ENCODE results near the gene PHACTR1.
A peak's percentile ranks its signal among the peaks of the same experiment; 100 is the strongest.

Gene PHACTR1

GRCh38 chr6:13267142-13267651, 550.6 kb downstream of the PHACTR1 start:
- no peak for DNase-seq (ENCODE audit: low spot score)

GRCh38 chr6:13268913-13269518, 552.4 kb downstream of the PHACTR1 start:
- DNase-seq (ENCODE audit: low spot score) = no peak

- DNase-seq (ENCODE audit: low spot score) = no peak
Measured at GRCh38 chr6:13272131-13273046, 555.8 kb downstream of the PHACTR1 start.

- peak; percentile 74 for DNase-seq (ENCODE audit: low spot score)
Measured at GRCh38 chr6:13273202-13273930, 556.8 kb downstream of the PHACTR1 start.

GRCh38 chr6:13273931-13274706, 557.6 kb downstream of the PHACTR1 start:
- DNase-seq (ENCODE audit: low spot score) = peak; percentile 50

- DNase-seq (ENCODE audit: low spot score) = no peak
Measured at GRCh38 chr6:13274707-13275434, 558.3 kb downstream of the PHACTR1 start.

GRCh38 chr6:13275435-13275989, 558.9 kb downstream of the PHACTR1 start:
- DNase-seq (ENCODE audit: low spot score) = no peak

- no peak for DNase-seq (ENCODE audit: low spot score)
Measured at GRCh38 chr6:13277231-13277630, 560.7 kb downstream of the PHACTR1 start.

GRCh38 chr6:13278164-13278563, 561.6 kb downstream of the PHACTR1 start:
- no peak for DNase-seq (ENCODE audit: low spot score)

GRCh38 chr6:13278991-13279390, 562.4 kb downstream of the PHACTR1 start:
- DNase-seq (ENCODE audit: low spot score) = no peak

- no peak for DNase-seq (ENCODE audit: low spot score)
Measured at GRCh38 chr6:13280254-13280653, 563.7 kb downstream of the PHACTR1 start.

GRCh38 chr6:13281686-13282085, 565.1 kb downstream of the PHACTR1 start:
- DNase-seq (ENCODE audit: low spot score) = no peak

GRCh38 chr6:13282393-13283069, 566.0 kb downstream of the PHACTR1 start:
- no peak for DNase-seq (ENCODE audit: low spot score)

- DNase-seq (ENCODE audit: low spot score) = no peak
Measured at GRCh38 chr6:13283331-13283730, 566.8 kb downstream of the PHACTR1 start.

GRCh38 chr6:13284646-13285045, 568.1 kb downstream of the PHACTR1 start:
- no peak for DNase-seq (ENCODE audit: low spot score)

- DNase-seq (ENCODE audit: low spot score) = no peak
Measured at GRCh38 chr6:13285705-13286104, 569.1 kb downstream of the PHACTR1 start.

GRCh38 chr6:13286181-13286580, 569.6 kb downstream of the PHACTR1 start:
- peak; percentile 48 for DNase-seq (ENCODE audit: low spot score)

GRCh38 chr6:13287104-13287503, 570.5 kb downstream of the PHACTR1 start:
- no peak for DNase-seq (ENCODE audit: low spot score)

- no peak for DNase-seq (ENCODE audit: low spot score)
Measured at GRCh38 chr6:13288481-13288880, 571.9 kb downstream of the PHACTR1 start.

- DNase-seq (ENCODE audit: low spot score) = no peak
Measured at GRCh38 chr6:13288969-13289391, 572.4 kb downstream of the PHACTR1 start.
